DMS 273 (cell line): ENCODE results near the gene CXCL10.
"Not testable (repeated sequence)": the region's sequence is repeated elsewhere in the genome, so short reads cannot be mapped to it uniquely, and the experiment has no call there.

ENCODE experiments used
- DNase-seq: peaks from one replicate; lab custom pipeline; 2025; ENCODE audit not compliant: unreplicated experiment; lab: John Stamatoyannopoulos, UW

Gene CXCL10

GRCh38 chr4:76023389-76023788 is at the start of gene CXCL10:
Gene CXCL10, minus strand, starts transcription at chr4:76023497. Its CDS starts 66 bp downstream, at chr4:76023431.
- no peak for DNase-seq

DNA sequence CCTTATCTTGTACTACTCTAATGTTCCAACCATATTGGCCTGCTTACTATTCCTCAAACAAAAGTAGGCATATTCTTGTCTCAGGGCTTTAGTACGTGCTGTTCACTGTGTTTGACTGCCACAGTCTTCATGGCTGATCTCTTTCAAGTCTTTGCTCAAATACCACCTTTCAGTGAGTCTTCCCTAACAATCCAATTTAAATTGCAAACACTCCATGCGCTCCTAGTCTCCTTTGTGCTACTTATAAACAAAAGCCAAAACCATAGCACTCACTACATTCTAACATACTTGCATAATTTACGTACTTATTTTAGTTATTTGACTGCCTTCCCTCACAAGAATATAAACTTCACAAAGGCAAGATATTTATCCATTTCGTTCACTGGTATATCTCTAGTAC is 49.5 kb upstream of the CXCL10 start:
- no peak for DNase-seq

GRCh38 chr4:76067652-76068286 is 44.5 kb upstream of the CXCL10 start:
- DNase-seq, result peak; percentile 80

- DNase-seq, result no peak
These were observed 43.2 kb upstream of the CXCL10 start for GRCh38 chr4:76066546-76066945.

- no peak for DNase-seq
These were observed 38.7 kb upstream of the CXCL10 start for GRCh38 chr4:76061982-76062381.

- no peak for DNase-seq
These were observed 38.1 kb upstream of the CXCL10 start for GRCh38 chr4:76061421-76061820.

- no peak for DNase-seq
These were observed 37.2 kb upstream of the CXCL10 start for GRCh38 chr4:76060506-76060905.

- DNase-seq, result no peak
These were observed 36.5 kb upstream of the CXCL10 start for GRCh38 chr4:76059750-76060149.

DNA sequence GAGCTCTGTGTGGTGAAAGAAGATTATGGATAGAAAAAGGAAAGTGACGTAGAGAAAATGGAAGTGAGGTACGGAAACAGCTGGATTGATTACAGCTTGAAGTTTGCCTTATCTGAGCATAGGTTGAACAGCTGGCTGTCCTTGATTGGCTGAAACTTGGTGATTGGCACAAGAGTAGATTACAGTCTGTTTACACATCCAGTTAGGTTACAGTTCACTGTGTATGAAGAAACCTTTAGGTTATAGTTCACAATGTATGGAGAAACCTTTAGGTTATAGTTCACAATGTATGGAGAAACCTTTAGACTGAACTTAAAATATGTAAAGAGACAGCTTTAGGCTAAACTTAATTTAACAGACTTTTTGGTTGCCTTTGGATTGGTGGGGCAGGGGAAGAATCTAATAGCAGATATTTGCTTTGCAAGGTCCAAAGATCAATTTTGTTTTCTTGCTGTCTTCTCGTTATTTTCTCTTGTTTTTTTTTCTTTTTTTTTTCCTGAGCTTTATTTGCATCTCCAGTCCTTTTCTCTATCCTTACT is 35.7 kb upstream of the CXCL10 start:
- no peak for DNase-seq

- no peak for DNase-seq
These were observed 35.0 kb upstream of the CXCL10 start for GRCh38 chr4:76058302-76058701.

GRCh38 chr4:76055421-76055820 is 32.1 kb upstream of the CXCL10 start:
- DNase-seq, result no peak

DNA sequence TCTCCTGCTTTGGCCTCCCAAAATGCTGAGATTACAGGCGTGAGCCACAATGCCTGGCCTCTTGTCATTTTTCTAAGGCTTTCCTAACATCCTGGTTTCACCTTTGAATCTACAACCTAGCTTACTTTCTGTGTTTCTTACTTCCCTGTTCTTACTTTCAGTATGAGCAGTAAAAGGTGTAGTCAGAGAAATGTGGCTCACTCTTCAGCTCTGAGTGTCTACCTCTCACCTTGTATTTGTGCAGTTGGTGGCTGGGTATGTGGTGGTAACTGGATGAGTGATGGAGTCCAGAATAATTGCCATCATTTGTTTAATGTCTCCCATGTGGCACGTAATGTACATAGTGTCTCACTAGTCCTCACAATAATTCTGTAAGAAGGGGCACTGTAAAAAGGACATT is 31.7 kb upstream of the CXCL10 start:
- DNase-seq, result no peak

DNA sequence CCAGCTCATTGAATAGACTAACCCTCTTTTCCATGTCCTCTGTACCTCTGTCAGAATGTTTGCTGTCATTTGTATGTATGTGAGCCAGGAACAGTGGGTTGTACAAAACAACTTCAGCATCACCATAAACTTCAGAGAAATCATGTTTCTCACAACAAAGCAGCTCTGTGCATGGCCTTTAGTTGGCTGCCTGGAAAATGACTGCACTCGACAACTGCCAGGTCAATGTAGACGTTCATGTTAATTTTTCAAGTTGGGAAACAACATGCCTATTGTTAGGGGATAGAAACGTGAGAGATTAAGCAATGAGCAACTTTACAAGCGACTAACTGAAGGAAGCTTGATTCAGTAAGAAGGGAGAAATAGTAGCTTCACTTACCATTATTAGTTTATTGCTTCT is 30.4 kb upstream of the CXCL10 start:
- DNase-seq, result no peak

GRCh38 chr4:76050560-76051050 is 27.3 kb upstream of the CXCL10 start:
- not testable (repeated sequence) for DNase-seq

- not testable (repeated sequence) for DNase-seq
These were observed 26.6 kb upstream of the CXCL10 start for GRCh38 chr4:76049860-76050416.

DNA sequence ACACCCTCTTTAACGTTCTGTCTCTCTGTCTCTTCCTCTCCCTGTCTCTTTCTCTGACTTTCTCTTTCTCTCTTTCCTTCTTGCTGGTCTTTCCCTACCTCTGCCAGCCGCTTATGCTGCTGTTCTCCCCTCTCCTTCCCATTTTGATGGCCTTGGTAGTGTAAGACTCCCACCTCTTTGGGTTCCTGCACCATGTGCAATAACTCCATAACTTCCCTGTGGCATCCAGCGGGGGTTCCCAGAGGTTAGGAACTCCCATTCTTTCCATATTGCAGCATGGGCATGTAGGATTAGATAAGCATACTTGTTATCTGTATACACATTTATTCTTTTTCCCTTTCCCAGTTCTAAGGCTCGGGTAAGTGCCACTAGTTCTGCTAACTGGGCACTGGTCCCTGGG is 21.4 kb upstream of the CXCL10 start:
- DNase-seq, result not testable (repeated sequence)

GRCh38 chr4:76043306-76043705 is 20.0 kb upstream of the CXCL10 start:
- DNase-seq, result not testable (repeated sequence)

DNA sequence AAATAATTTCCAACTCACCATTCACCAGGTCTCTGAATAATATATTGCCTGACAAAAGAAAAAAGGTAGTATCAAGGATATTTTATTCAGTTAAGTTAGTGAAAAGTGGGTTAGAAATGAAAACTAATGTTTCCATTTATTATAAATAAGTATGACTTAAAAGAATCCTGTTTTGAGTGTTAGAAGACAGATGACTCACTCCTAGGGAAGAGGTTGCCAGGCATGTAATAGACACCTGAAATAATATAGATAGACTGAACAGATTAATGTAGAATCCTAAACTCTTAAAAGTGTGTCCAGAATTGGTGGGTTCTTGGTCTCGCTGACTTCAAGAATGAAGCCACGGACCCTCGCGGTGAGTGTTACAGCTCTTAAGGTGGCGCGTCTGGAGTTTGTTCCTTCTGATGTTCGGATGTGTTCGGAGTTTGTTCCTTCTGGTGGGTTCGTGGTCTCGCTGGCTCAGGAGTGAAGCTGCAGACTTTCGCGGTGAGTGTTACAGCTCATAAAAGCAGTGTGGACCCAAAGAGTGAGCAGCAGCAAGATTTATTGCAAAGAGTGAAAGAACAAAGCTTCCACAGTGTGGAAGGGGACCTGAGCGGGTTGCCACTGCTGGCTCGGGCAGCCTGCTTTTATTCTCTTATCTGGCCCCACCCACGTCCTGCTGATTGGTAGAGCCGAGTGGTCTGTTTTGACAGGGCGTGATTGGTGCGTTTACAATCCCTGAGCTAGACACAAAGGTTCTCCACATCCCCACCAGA is 19.1 kb upstream of the CXCL10 start:
- DNase-seq, result not testable (repeated sequence)

DNA sequence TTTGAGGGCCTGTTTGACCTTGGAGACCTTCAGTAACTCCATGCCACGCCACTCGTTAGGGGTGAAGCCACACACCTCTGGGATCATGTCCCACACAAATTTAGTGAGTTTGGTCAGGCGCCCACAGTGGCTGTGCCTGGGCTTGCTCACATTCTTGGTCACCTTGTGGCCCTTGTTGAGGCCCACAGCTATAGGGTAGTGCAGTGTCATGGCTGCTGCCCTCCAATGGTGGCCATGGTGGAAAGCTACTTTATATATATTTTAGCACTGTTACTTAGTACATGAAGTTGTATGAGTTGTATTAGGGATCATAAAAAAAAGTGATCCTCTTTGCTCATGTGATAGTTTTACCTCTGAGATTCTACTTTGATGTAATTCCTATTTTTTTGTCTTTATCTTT is 13.6 kb upstream of the CXCL10 start:
- DNase-seq, result no peak

DNA sequence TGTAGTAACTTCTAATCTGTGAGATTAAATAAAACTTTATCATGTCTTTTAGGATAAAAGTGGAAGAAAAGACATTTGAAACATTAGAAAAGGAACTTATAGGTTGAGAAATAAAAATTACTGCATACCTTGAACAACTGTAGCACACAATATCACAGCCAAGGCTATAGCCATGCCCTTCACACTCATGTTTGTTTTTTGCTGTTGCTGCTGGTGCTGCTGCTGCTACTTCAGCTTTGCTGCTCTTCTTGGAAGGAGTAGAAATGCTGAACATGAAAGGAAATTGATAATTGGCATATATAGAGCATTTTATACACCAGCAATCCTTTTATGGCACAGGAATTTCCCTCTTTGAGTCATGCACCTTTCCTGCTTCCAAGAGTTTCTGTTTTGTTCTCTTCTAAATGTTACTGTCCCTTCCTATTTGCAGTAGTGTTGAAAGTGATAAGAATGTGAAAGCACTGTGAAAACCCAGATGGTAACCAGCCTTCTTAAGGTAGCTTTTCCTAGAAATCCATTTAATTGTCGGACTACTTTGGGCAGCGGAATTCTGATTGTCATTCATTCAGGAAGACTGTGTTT is 12.6 kb upstream of the CXCL10 start, which contains the start of gene CXCL11:
CXCL11 (minus strand) TSS at position 272 of the 582 bp plus-strand sequence; CDS start at position 189, 83 bp downstream.
- peak; percentile 43 for DNase-seq

DNA sequence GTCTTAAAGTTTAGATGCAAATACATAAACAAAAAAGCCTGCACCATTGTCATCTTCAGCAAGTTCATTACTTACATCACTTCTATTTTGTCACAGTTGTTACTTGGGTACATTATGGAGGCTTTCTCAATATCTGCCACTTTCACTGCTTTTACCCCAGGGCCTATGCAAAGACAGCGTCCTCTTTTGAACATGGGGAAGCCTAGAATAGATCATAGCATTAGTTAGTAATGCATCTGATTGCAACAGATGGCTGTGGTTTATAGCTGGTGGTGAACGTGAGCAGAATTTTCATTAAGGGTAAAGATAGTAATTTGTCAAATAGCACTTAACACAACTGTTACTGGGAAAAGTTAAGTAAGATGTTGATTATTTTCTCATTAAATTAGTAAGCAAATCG is 11.8 kb upstream of the CXCL10 start:
- peak; percentile 81 for DNase-seq
